Endothelial cell of umbilical vein (primary cell): ENCODE data around the gene THSD7A.

ENCODE experiments used
- CTCF ChIP-seq, 2 donors: IDR thresholded peaks; 1 replicate in 1 of 2; 2 replicates in 1 of 2; pipeline ENCODE4 v1.5.1; 2011; ENCODE audit warnings: low read length in 2 of 2, mild to moderate bottlenecking in 2 of 2, moderate library complexity in 2 of 2, control low read depth in 1 of 2, inconsistent platforms in 1 of 2, low read depth in 1 of 2; ENCODE audit not compliant: insufficient read depth in 1 of 2; ENCODE audit errors: extremely low read depth in 1 of 2
- POLR2AphosphoS5 ChIP-seq: IDR thresholded peaks from 2 replicates; pipeline ENCODE4 v1.6.1; 2012; ENCODE audit warnings: low read depth, mild to moderate bottlenecking, control low read depth, low read length, moderate library complexity; ENCODE audit not compliant: insufficient read depth

GRCh38 chr7:11747715-11748485 lies 84.1 kb downstream of the THSD7A start:
- TF ChIP-seq CTCF (IDR thresholded peaks at IDR 0.05; ENCODE audit: extremely low read depth in 1 of 2, insufficient read depth in 1 of 2, low read depth in 1 of 2, low read length in 2 of 2) (no peak), POLR2AphosphoS5 (no peak)
